Measurements from ENCODE around the gene ZNF224.

GRCh38 chr19:44092108-44092507, 2.1 kb upstream of the ZNF224 start:
- TF ChIP-seq, protein P1, sequence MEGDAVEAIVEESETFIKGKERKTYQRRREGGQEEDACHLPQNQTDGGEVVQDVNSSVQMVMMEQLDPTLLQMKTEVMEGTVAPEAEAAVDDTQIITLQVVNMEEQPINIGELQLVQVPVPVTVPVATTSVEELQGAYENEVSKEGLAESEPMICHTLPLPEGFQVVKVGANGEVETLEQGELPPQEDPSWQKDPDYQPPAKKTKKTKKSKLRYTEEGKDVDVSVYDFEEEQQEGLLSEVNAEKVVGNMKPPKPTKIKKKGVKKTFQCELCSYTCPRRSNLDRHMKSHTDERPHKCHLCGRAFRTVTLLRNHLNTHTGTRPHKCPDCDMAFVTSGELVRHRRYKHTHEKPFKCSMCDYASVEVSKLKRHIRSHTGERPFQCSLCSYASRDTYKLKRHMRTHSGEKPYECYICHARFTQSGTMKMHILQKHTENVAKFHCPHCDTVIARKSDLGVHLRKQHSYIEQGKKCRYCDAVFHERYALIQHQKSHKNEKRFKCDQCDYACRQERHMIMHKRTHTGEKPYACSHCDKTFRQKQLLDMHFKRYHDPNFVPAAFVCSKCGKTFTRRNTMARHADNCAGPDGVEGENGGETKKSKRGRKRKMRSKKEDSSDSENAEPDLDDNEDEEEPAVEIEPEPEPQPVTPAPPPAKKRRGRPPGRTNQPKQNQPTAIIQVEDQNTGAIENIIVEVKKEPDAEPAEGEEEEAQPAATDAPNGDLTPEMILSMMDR (optimal IDR thresholded peaks at IDR 0.05 in 1 of 3, IDR thresholded peaks at IDR 0.05 in 1 of 3, conservative IDR thresholded peaks at IDR 0.05 in 1 of 3; ENCODE audit: extremely low read depth in 1 of 3, insufficient read depth in 2 of 3, low read length in 3 of 3): no peak
- no peak for TF ChIP-seq EZH2 (IDR thresholded peaks at IDR 0.05; ENCODE audit: low read length)

All from keratinocyte (primary cell).